M059J (cell line): ENCODE measurements around the gene IGSF21. TPM values are rescaled to one million over a fixed set of nuclear protein-coding genes. Genes with fewer than 3 reads are reported as not detected.

Experiments used
- DNase-seq: peaks from one replicate; pipeline ENCODE4 v3.0.0-alpha.2; 2012; ENCODE audit warnings: low read depth
- total RNA-seq: library from RNA; depleted of rRNA; stranded (reverse); fragments of >200 nt; shearing (Covaris generic); gene quantifications from 2 replicates; pipeline ENCODE4 v1.2.3, GENCODE V29; 2014

Gene IGSF21
- total RNA-seq, 1 experiment from 2014 or later: not detected

DNA sequence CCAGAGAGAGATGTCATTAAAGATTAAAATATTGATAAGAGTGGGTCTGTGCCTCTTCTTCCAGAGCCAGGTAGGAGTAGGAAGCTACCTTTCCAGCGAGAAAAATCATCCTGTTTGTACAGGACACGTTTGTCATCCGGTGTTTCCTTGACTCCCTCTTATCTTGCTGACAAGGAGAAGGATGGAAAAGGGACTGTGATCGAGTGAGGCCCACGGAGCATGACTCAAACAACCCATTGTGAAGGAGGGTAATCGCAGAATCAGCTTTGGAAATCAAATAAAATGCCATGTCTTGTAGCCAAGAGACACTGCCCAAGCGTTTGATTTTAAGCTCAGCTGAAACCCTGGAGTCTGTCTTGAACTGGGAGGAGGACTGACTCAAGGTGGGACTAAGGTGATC lies 97.7 kb downstream of the IGSF21 start:
- DNase-seq: no peak

DNA sequence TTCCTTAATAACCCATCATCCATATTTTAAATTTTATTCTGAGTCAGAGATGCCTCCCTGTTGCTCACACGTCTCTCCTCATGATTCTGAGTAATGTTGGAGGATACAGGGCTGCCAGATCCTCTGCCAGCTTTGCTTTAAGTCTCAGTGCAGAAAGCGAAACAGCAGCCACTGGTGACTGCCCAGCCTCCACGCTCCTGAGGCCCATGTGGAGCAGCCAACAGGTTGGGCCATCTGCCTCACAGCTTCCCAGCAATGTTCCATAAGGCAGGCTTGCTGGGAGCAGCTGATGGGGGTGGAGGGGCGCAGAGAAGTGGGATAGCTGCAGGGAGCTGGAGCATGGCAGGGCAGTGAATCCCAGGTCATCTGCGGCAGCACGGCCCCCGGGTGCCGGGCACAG lies 104.2 kb downstream of the IGSF21 start:
- no peak for DNase-seq

DNA sequence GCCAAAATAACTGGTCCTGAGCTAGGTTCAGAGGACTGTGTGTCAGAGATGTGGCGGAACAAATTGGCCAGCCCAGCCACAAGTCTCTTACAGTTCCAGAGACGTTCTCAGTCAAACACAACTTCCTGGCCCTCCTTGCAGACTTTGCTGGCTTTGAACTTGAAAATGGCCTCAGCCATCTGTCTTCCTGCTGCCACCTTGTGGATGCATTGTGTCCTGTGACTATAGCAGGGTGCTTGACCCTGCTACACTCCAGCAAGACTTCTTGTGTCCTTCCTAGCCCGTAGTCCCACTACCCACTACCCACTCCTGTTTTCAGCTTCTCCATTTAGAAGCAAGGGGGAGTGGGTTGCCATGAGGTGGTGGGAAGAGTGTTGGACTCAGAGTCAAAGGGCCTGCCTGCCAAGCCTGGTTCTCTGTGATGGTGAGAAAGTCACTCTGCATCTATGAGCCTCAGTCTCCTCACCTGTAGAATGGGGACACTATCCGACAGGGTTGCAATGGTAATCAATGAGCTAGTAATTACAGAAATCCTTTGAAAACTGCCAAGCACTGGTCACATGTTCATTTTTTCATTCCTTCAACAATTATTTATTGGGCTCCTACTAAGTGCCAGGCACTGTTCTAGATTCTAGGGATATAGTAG lies 109.9 kb downstream of the IGSF21 start:
- peak; percentile 34 for DNase-seq

DNA sequence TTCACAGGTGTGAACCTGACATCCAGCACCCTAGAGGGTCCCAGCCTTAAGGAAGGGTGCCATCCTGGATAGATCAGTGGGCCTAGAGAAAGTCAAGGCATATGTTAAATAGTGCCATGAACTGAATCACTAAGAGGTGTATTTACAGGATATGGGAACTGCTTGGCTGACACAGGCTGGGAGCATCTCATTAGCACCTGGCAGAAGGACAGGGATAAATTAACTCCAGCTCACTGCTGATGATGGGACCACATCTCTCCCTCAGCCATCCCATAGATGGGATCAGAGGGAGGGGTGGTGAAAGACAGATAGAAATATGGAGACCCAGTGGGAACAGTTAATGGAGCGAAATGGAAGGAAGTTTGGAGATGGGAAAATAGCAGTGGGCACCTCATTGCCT lies 122.0 kb downstream of the IGSF21 start:
- DNase-seq: no peak

DNA sequence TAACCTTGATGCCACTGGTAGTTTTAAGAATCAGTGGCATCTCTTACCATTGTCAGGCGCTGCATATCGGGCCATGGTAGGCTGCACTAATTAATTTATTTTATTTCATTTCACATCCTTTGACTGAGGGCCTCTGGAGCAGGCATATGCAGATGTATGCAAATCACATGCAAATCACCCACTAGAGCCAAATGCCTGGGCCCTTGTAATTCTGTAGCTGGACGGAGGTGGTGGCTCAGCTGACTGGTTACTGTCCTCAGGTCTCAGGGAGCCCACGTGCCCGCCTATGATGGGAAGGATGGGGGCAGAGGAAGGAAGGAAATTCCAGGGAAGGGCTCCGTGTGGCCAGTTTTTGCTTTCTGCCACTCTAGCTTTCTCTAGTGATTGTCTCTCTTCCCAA lies 122.7 kb downstream of the IGSF21 start:
- no peak for DNase-seq

DNA sequence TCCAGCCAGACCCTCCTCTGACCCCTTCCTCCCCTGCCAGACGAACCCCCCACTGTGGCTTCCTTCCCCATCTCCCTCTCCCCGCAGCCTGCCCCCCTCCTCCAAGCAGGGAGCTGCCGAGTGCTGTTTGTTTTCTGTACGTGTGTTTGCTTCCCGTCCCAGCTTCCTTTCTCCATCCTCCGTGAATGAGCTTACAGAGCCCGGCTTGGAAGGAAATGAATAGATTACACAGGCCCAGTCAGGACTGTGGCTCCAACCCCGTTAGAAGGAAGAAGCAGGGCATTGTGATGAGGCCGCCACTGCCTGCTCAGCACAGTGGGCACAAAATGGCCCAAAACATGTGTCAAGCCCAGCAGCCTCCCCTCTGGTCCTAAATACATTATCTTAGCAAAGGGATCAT lies 123.2 kb downstream of the IGSF21 start:
- no peak for DNase-seq

DNA sequence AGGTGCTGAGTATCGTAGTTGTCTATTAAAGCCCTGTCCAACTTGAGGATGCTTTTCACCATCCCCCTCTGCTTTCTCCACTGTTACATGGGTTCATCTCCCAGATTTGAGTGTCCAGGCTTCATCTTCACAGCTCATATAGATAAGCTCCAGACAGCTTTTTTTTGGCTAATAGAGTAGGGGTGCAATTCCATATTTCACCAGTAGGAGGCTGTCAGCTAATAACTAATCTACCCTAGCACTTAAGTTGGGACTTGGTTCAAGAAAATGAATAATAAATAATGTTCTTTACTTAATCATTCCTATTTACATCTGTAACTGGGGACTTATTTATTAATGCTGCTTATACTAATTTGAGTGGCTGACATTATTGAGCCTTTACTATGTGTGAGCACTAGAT lies 124.5 kb downstream of the IGSF21 start:
- DNase-seq: no peak

DNA sequence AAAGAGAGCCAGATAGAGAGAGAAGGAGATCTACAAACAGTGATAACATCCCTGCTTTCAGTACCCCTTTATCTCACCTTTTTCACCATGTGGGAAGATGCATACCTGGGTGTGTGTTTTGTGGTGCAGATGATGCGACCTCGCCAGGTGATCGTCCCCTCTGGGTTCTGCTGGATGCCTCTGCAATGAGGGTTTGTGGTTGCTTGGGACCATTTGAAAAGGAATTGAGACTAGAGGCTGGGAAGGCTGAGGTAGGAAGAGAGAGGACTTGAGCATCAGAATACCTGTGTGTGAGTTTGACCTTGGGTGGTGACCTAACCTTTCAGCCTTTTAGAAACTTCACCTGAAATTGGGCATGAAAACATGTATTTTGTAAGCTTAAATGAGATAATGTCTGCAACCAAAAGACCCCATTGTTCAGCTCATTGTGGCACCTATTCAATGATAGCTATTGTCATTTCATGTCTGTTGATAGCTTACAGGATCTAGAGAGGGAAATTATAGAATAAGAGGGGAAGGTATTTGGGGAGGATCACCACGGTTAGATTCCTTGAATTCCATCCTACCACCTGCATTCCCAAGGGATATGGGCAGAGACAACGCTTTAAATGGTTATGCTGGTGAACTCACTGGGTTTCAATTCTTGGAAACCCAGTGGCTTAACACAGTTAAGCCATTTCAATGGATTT lies 125.7 kb downstream of the IGSF21 start:
- DNase-seq: no peak

DNA sequence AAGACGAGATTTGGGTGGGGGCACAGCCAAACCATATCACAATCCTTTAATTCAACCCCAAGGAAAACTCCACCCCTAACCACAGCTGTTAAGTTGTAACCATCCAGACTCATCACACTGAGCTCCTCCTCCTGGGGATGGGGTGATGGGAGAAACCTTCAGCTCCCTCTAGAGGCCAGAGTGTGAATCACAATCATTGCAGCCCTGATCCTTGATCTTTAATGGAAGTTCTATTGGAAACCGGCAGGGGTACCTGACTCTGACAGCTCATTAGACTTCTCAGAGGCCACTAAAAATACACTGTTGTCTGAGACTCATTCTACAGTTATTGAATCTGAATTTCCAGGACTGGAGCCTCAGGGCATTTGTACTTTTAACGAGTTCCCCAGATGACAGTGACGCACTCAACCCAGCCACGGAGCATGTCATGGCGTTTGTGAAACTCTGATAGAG lies 127.2 kb downstream of the IGSF21 start:
- peak; percentile 51 for DNase-seq

DNA sequence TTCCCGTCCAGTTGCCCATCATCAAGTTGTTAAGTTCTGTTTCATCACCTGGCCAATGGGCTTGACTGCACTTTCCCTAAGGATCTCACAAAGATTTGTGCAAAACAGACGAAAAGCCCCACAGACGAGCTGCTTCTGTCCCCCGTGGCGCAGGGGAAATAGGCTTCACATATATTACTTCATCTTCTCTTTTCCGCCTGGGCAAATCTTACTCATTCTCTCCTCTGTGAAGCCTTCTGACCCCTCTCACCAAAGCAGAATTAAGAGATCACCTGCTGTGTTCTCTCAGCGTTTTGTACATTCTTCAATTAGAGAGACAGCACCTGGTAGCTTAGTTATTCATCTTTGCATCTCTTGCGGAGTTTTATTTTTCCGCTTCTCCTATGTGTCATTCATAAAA lies 129.8 kb downstream of the IGSF21 start:
- no peak for DNase-seq

DNA sequence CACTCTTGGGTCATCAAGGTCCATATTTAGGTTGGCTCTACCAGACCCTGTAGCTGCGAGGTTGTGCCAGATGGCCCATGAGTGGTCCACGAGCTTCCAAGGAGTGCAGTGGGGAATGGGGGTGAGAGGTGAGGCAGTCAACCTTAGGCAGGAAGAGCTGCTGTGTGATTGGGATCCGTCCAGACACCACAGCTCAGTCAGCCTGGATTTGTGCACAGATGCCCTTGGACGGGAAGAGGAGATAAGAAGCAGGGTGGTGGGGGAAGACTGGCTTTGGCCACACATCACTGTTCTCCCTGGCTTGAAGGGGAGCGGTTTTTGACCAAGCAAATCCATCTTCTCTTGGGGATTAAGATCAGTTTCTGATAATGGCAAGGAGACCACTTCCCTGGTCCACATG lies 130.6 kb downstream of the IGSF21 start:
- DNase-seq: no peak

DNA sequence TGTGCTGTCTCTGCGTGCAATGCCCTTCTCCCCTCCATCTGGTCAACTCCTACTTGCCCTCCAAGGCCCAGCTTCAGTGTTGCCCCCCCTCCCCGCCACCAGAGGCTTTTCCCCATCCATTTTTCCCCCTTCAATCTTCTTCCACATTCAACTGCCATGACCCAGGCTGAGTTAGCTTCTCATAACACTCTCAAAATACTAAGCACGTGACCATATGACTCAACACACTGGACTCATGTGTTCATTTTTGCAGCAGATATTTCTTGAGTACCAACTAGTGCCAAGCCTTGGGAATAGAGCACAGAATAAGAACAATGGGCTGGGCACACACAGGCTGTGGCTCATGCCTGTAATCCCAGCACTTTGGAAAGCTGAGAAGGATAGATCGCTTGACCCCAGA lies 132.1 kb downstream of the IGSF21 start:
- DNase-seq: peak; percentile 10

DNA sequence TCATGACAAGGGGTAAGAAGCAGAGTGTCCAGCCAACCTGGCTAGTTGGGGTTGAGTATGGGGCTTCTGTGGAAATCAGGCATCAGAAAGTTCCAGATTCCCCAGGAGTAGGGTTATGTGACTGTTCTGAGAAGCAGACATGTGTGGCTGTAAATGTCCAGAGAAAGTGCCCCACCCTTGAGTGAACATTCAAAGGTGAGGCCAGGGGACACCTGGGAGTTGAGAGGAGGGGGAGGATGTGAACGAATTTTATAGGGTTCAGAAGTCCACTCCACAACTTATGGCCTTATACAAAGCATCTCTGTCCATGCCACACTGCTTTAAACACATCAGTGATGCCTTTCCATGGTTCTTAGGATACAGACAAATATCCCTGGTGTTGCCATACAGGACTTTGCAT lies 133.3 kb downstream of the IGSF21 start:
- no peak for DNase-seq

DNA sequence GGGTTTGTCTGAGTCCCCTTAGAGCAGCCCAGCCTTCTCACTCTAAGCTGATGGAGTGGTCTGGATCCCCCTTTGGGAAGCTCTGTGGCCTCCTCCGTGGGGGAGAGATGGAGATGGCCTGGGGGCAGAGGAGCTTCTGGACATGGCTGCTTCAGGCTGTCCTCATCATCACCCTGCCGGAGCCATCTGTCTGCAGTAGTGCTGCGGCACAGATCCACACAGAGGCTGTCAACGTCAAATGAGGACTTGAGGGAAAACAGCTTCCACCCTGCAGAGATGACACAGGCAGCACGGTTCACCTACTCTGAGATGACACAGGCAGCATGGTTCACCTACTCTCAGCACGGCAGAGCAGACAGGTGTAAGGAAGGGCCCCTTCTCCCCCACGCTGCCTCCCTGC lies 134.3 kb downstream of the IGSF21 start:
- DNase-seq: no peak

DNA sequence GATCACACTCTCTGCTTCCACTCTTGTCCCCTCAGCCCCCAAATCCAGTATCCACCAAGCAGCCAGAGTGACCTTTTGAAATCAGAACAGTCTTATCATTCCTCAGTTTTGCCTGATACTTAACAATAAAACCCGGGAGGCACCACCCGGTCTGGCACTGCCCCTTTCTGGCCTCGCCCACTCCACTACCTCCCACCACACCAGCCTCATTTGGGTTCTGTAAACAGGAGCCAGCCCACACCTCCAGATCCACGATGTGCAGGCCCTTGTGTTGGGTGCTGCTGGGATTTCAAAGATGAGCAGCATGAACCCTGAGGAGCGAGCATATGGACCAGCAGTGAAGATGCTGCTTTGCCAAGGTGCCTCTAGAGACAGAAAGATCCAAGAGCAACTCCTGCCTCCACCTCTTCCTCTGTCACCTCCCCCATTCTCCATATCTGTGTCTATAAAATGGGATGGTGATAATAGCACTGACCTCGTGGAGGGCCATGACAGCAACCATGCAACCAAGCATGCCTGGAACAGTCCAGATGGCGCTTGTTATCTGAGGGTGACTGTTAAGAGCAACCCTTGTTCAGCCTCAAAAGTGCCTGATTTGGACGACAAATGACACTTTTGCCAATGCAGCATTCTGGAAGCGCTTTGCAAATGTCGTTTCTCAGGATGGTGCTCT lies 136.0 kb downstream of the IGSF21 start:
- no peak for DNase-seq

DNA sequence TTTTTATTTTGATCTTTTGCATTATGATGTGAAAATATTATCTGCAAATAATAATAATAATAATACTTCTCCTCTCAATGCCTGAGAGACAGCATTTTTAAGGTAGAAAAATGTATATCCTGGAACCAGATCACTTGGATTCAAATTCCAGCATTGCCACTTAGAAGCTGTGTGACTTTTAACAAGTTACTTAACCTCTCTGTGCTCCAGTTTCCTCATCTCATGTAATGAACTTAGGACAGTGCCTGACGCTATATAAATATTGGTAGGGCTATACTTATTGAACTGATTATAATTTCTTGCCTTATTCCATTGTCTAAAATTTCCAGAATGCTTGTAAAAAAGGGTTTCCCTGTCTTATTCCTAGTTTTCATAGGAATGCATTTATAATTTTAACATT lies 137.2 kb downstream of the IGSF21 start:
- no peak for DNase-seq

DNA sequence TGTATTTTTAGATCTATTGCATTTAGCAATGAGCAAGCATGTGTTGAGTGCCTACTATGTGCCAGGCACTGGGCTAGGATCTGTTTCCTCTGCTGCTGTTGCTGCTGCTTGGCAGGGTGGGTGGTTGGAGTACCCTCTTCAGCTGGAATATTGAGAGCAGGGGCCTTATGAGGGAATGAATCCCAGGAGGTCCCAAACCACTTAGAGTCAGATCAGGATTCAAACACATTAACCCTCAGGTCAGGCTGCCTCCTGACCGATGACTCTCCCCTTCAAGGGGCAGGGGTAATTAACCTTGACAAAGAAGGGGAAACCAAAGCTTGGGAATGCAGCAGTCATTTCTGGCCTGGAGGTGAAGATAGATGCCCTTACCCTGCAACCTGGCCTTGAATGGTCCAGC lies 138.0 kb downstream of the IGSF21 start:
- no peak for DNase-seq

DNA sequence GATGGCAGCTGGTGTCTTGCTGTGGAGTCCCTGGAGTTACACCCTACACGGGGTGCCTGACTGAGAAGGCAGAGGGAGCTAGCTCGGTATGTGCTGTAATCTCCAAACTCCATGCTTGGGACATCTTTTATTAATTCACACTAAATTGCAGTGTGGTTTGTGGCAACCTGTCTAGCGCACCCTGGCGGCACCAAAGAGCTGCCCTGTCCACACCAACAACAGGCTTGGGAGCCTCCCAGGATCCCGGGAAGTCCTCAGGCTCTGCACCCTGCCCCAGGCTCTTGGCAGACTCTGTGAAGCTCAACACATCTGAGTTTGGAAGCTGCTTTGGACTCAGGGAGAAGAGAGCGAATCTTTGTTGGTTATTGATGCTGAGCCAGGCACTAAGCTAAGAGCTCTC lies 138.9 kb downstream of the IGSF21 start:
- no peak for DNase-seq

DNA sequence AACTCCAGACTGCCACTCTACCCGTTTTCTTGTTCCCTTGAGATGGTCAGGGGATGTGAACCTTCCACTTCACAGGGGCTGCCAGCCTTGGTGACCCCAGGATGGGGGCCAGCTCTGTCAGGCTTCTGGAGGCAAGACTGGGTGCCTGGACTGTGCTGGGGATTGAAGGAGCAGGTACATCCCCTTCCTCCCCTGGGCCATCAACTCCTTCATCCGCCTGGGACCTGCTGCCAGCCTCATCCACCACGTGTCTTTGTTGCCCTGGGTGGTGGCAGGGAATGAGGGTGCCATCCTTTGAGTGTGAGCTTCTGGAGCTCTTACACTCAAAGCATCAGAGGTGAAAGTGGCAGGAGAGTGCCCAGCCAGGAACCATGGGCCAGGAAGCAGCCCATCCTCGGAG lies 139.6 kb downstream of the IGSF21 start:
- DNase-seq: no peak

DNA sequence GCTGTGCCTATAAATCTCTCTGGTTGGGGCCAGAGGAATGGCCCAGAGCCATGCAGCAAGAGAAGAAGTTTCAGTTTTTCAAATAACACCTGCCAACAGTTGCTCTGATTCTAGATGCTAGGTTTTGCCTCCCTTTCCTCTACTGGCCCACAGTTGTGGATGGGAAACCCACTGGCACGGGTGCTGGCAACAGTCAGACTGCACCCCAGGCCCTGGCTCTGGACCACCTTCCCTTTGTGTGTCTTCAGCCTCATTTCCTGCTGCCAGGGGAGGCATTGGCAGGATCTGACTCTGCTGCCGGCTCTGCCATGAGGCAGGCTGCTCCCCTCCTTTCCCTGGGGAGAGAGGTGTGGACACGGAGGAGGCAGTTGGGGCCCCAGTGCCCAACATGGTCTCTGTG lies 142.0 kb downstream of the IGSF21 start:
- DNase-seq: no peak

DNA sequence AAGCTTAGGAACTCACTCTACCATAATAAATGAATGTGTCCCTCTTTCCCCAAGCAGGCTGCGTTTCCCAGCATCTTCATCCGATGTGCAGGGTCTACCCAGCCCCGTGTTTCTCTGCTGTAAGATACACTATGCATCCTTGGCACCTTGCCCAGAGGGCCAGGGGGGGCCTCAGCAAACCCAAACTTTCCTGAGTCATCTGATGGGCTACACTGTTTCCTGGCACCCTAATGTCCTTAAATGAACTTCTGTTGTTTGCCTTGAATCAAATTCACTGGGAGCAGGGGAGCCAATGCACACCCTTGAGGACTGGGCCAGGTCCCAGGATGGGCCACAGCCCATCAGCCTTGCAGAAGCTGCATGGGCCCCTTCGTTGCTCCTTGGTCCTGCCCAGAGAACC lies 145.5 kb downstream of the IGSF21 start:
- no peak for DNase-seq

DNA sequence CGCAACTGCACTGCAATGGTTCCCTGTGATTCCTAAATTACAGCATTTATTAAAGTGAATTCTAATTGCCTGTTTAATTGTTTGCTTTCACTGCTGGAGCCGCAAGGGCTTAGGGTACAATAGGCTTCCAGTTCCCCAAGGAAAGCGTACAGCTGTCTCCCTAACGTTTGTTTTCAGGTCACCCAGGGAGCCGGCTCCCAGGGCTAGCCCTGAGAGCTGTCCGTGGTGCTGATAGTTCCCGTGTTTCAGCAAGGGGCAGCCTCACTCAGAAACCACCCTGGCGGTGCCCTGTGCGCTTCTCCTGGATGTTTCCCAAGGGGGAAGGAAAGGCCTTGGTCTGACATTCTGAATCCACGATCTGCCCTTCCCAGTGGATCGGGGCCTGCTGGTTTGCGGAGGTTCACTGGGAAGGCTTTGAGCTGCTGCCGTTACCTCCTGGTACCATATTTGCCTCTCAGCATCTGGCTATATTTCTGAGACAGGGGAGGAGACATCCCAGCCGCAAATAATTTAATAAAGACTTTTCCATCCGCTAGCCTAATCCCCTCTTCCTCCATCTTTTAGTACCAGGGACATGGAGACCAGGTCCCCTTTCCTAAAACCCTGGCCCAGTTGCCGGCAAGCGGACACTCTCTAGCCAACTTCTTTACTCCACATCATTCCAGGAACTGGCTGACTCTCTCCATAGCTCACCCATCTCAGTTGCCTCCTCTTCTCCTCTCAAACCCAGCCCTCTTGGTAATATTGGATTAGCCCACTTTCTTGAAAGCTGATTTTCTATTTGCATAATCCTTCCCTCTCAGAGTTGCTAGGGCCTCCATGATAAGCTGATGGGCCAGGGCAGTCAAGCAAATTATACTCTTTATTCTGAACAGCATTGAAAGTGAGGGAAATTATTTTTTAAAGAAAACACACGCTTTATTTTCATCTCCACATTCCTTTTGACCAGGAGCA lies 149.0 kb downstream of the IGSF21 start:
- DNase-seq: peak; percentile 35
